ENCODE results near the gene TMEM97. TPM values are rescaled to one million over a fixed set of nuclear protein-coding genes. Genes with fewer than 3 reads are reported as not detected.
A peak's percentile ranks its signal among the peaks of the same experiment; 100 is the strongest.
"Not testable (repeated sequence)": the region's sequence is repeated elsewhere in the genome, so short reads cannot be mapped to it uniquely, and the experiment has no call there.

The TMEM97 gene
- total RNA-seq, 1 donor from 2014 or later: 2.1 TPM

DNA sequence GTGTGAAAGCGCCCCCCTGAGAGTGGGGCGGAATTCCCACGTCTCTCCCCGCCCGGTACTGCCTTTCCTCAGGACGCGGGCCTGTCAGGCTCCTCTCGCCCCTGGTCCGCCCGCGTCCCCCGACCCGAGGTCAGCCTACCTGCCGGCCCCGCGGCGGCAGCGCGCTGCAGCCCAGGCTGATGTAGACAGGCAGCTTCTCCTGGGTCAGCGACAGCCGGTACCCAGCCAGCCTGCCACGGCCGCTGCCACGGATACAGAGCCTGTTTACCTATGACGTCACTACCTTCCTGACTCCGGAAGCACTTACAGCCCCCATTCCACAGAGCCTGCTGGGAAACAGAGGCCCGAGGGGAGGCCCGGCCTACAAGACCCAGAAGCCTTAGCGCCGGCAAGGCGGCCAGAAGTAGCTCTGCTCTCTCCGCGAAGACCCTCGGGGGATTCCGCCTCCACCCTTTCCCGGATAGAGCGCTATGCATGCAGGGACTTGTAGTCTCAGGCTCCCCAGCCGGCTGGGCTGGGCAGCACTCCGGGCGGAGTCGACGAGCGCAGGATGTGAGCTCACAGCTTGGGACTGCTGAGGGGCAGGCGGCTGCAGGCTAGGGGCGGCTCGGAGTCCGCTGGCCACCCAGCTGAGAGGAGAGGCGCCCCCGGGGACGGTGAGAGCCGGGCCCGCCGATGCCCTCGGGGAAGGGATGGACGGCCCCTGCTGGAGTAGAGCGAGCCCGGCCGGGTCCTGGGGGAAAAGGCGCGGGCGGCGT lies 16.4 kb downstream of the TMEM97 start, which contains the start of the genes IFT20 and TNFAIP1:
TSS of gene IFT20 (minus strand) at position 272 of the 758 bp plus-strand sequence. CDS start 3,487 bp downstream, outside the sequence.
TSS of gene TNFAIP1 (plus strand) at position 561 of the 758 bp plus-strand sequence. CDS start 3,761 bp downstream, outside the sequence.
- H3K4me3 ChIP-seq: peak within 1 kb of the TSS; percentile 90
- intact Hi-C loops (cut with micrococcal nuclease): no loop called here
- H3K4me1 ChIP-seq: peaks cover 71% of the 10 kb centered on the region
- H3K36me3 ChIP-seq: peaks cover 32% of the 10 kb centered on the region
- TF ChIP-seq, protein P1, sequence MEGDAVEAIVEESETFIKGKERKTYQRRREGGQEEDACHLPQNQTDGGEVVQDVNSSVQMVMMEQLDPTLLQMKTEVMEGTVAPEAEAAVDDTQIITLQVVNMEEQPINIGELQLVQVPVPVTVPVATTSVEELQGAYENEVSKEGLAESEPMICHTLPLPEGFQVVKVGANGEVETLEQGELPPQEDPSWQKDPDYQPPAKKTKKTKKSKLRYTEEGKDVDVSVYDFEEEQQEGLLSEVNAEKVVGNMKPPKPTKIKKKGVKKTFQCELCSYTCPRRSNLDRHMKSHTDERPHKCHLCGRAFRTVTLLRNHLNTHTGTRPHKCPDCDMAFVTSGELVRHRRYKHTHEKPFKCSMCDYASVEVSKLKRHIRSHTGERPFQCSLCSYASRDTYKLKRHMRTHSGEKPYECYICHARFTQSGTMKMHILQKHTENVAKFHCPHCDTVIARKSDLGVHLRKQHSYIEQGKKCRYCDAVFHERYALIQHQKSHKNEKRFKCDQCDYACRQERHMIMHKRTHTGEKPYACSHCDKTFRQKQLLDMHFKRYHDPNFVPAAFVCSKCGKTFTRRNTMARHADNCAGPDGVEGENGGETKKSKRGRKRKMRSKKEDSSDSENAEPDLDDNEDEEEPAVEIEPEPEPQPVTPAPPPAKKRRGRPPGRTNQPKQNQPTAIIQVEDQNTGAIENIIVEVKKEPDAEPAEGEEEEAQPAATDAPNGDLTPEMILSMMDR (IDR thresholded peaks at IDR 0.05; ENCODE audit: borderline replicate concordance): no peak
- peak; percentile 99 for DNase-seq
- no peaks in the 10 kb centered on the region for H3K9me3 ChIP-seq (replicated peaks)
- peak within 1 kb of the TSS; percentile 98 for H3K27ac ChIP-seq (replicated peaks)
- H3K27me3 ChIP-seq (ENCODE audit: low read depth): no peaks in the 10 kb centered on the region

DNA sequence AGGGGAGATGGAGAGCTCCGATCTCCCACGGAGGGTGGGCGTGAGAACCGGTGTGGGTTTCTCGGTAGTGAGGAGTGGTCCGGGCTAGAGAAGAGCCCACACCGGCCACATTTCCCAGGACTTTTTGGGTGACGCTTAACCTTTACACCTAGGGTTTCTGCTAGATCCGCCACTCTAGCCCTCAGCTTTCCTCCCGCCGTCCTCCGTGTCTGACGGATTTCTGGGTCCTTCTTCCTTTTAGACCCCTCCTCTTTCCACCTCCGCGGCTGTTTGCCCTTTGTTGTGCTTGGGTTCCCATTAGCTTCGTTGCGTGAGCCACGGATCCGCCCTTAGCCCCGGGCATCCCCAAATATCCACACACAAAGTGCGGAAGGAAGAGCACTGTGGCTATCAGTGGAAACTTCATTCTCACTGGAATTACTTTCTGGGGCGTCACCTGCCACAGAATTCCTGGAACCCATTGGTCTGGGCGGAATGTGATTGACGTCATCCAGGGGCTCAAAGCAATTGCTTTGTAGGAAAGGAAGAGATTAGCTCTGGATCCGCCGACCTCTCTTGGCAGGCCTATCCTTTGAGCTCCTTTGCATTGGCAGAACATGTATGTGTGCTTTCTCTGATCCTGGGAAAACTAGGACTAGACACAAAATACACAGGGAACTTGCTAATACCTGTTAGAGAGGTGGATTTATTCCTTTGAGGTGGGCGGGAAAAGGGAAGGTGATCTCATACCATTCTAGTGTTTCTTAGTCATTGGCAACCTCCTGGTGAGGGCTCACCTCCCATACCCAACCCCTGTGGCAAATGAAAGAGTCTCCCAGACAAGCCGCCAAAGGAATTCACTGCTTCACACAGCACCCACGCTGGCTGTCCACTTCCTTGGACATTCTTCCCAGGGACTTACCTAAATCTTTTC lies 17.2 kb downstream of the TMEM97 start:
- Histone ChIP-seq H3K27ac (replicated peaks) (peak overlapping the region; percentile 98), H3K4me3 (peak overlapping the region; percentile 90), H3K4me1 (peaks cover 78% of the 10 kb centered on the region), H3K27me3 (ENCODE audit: low read depth) (no peaks in the 10 kb centered on the region), H3K9me3 (replicated peaks) (no peaks in the 10 kb centered on the region), H3K36me3 (peaks cover 32% of the 10 kb centered on the region)
- DNase-seq: peak; percentile 44
- intact Hi-C loops (cut with micrococcal nuclease): no loop called here
- TF ChIP-seq, protein P1 (IDR thresholded peaks at IDR 0.05; ENCODE audit: borderline replicate concordance): no peak

DNA sequence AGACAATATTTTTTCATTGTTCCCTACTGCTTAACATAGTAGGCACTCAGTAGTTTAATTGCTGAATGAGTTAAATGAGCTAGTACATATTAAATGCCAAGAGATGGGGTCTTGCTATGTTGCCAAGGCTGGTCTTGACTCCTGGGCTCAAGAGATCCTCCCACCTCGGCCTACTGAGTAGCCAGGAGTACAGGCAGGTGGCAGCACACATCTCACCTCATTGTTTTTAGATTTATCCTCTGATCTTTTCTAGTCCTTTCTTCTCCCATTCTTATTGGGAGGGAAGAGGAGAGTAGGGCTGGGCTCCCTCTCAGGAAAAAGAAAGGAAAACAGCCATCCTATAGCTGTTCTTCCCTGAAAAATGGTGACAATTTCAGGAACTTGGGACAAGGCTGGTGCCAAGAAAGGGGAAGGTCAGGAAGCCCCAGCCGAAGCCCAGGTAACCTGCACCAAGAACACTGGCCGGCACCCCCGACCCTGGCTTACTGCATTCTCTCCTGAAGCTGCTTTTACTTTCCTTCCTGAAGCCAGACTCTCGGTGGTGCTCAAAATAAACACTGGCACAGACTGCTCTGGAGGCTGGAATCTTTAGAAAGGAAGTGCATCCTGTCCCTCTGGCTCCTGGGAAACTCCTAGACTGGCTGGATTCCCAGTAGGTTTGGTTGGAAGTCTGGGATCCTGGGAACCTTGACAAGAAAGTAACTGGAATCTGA lies 19.2 kb downstream of the TMEM97 start:
- Histone ChIP-seq H3K4me3 (peak overlapping the region; percentile 90), H3K36me3 (peaks cover 41% of the 10 kb centered on the region), H3K27me3 (ENCODE audit: low read depth) (no peaks in the 10 kb centered on the region), H3K27ac (replicated peaks) (peak overlapping the region; percentile 98), H3K4me1 (peaks cover 76% of the 10 kb centered on the region), H3K9me3 (replicated peaks) (no peaks in the 10 kb centered on the region)
- intact Hi-C loops (cut with micrococcal nuclease): no loop called here
- no peak for DNase-seq
- TF ChIP-seq, protein P1 (IDR thresholded peaks at IDR 0.05; ENCODE audit: borderline replicate concordance): no peak

DNA sequence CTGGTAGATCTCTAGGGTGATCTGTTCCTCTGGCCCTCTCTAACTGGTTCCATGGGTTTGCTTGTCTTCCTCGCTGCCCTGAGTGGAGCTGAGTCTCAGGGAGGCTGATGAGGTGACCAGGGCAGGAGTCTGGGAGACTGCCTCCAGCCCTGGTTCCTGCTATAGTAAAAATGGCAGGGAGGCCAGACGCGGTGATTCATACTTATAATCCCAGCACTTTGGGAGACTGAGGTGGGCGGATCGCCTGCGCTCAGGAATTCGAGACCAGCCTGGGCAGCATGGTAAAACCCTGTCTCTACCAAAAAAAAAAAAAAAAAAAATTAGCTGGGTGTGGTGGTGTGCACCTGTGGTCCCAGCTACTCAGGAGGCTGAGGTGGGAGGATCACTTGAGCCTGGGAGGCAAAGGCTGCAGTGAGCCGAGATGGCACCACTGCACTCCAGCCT lies 19.8 kb downstream of the TMEM97 start:
- Histone ChIP-seq H3K4me1 (peaks cover 76% of the 10 kb centered on the region), H3K36me3 (peaks cover 46% of the 10 kb centered on the region)
- intact Hi-C loops (cut with micrococcal nuclease): not testable (repeated sequence)

DNA sequence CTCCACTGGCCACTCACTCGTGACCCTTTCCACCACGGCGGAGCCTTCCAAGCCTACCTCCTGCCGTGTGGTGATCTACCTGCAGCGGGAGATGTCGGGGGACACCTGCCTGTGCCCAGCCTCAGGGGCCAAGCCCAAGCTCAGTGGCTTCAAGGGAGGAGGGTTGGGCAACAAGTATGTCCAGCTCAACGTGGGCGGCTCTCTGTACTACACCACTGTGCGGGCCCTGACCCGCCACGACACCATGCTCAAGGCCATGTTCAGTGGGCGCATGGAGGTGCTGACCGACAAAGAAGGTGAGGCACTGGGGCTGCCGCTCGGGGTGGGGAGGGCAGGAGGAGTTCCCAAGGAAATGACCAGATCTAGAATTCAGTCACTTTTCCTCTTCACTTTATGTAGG lies 20.4 kb downstream of the TMEM97 start:
- Histone ChIP-seq H3K9me3 (replicated peaks) (no peaks in the 10 kb centered on the region), H3K27me3 (ENCODE audit: low read depth) (no peaks in the 10 kb centered on the region), H3K4me1 (peaks cover 76% of the 10 kb centered on the region), H3K27ac (replicated peaks) (peak overlapping the region; percentile 98), H3K36me3 (peaks cover 53% of the 10 kb centered on the region), H3K4me3 (peak overlapping the region; percentile 90)
- TF ChIP-seq, protein P1 (IDR thresholded peaks at IDR 0.05; ENCODE audit: borderline replicate concordance): no peak
- intact Hi-C loops (cut with micrococcal nuclease): no loop called here
- no peak for DNase-seq

More for the DNA sequence above, 19.8 kb downstream of the TMEM97 start:
- Histone ChIP-seq H3K27ac (replicated peaks) (peak overlapping the region; percentile 98), H3K4me3 (peak overlapping the region; percentile 90)
- H3K9me3 ChIP-seq (replicated peaks); H3K27me3 ChIP-seq (ENCODE audit: low read depth); DNase-seq: not testable (repeated sequence)

Measured in left ventricle myocardium inferior (tissue), 1 donor.